Measurements from ENCODE around the gene OGFR. TPM values are rescaled to one million over a fixed set of nuclear protein-coding genes. Genes with fewer than 3 reads are reported as not detected.

Gene OGFR
- total and polyA plus RNA-seq, 9 donors, result 16.7 to 26.6 (median 21.9) TPM

DNA sequence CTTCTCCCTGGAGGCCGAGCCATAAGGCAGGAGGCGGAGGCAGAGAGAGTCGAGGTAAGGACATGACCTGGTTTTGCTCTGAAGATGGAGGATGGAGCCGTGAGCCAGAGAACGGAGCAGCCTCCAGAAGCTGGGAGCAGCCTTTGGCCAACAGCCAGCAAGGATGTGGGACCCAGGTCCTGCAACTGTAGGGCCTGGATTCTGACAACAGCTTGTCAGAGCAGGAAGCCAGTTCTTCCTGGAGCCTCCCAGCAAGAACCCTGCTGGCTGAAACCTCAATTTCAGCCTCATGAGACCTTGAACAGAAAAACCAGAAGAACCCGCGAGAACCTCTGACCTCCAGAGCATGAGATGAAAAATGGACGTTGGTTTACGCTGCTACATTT lies 21.7 kb upstream of the OGFR start:
- peaks cover 7% of the 10 kb centered on the region for H3K27me3 ChIP-seq (ENCODE audit: control insufficient read depth, insufficient read depth, low read length)
- H3K36me3 ChIP-seq (ENCODE audit: control insufficient read depth, insufficient read depth, low read length), result no peaks in the 10 kb centered on the region
- peak overlapping the region; percentile 47 for H3K27ac ChIP-seq (ENCODE audit: low read length)
- no peak overlapping the region for H3K4me3 ChIP-seq (ENCODE audit: low read length)
- H3K9me3 ChIP-seq (replicated peaks; ENCODE audit: control insufficient read depth, low read depth, low read length), result no peaks in the 10 kb centered on the region
- peaks cover 41% of the 10 kb centered on the region for H3K4me1 ChIP-seq (ENCODE audit: control insufficient read depth, insufficient read depth, low read length)
- 36% methylated on average over 9 of the region's 9 CpGs for WGBS (ENCODE audit: insufficient coverage)
- DNase-seq, result peak; percentile 63

DNA sequence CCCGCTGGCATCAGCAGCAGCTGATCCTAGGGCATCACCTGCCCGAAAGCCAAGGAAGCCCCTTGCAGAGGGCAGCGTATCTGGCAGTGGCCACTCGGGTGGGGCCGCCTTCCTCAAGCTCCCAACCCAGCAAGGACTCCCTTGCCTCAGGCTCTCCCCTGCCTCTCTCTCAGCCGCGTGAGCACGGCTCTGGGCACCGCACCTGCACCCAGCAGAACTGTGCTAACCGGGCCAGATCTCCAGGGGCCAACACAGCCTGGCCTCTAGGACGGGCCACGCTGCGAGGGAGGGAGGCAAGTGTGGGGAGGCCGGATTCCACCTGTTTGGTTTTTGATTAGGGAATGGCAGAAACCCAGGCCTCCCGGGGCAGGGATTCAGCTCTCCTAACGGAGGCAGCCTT lies 20.1 kb upstream of the OGFR start:
- DNase-seq, result no peak
- WGBS (ENCODE audit: insufficient coverage), result 73% methylated on average over 10 of the region's 16 CpGs
- Histone ChIP-seq H3K27ac (ENCODE audit: low read length) (no peak overlapping the region), H3K4me3 (ENCODE audit: low read length) (no peak overlapping the region), H3K4me1 (ENCODE audit: control insufficient read depth, insufficient read depth, low read length) (peaks cover 51% of the 10 kb centered on the region), H3K27me3 (ENCODE audit: control insufficient read depth, insufficient read depth, low read length) (peaks cover 7% of the 10 kb centered on the region), H3K36me3 (ENCODE audit: control insufficient read depth, insufficient read depth, low read length) (no peaks in the 10 kb centered on the region), H3K9me3 (replicated peaks; ENCODE audit: control insufficient read depth, low read depth, low read length) (no peaks in the 10 kb centered on the region)

DNA sequence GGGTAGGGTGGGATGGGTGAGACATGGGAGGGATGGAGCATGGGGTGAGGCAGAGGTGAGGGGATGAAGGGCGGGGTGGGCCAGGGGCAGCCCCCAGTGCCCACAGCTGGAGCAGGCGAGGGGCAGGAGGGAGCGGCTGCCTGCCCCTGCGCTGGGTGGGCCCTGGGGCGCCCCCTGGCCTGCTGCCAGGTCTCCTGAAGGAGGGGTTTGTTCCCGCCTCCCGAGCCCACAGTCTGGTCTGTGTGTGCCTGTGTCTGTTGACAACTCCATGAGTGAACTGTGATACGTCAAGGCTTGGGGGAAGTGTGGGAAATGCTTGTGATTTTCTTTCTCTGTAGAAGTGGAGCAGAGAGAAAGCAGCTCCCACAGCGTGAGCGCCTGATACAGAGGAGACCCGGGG lies 19.2 kb upstream of the OGFR start:
- Histone ChIP-seq H3K36me3 (ENCODE audit: control insufficient read depth, insufficient read depth, low read length) (no peaks in the 10 kb centered on the region), H3K9me3 (replicated peaks; ENCODE audit: control insufficient read depth, low read depth, low read length) (no peaks in the 10 kb centered on the region), H3K27me3 (ENCODE audit: control insufficient read depth, insufficient read depth, low read length) (peaks cover 7% of the 10 kb centered on the region)

DNA sequence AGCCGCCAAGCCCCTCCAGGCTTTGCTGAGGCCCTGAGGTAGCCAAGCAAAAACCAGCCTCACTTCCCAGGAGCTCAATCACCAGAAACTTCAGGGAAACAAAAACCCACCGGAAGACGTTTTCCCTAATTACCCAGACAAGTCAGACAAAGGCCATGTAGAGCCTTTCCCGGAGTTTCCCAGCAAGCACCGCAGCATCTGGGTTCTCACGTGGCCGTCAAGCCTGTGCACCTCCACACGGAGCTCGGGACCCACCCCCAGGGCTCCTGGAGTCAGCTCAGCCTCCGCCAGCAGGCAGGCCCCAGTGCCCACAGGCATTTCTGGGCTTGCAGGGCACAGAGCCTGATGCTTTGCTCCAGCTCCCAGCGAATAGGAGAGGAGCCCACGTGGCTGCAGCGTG lies 18.5 kb upstream of the OGFR start:
- Histone ChIP-seq H3K27me3 (ENCODE audit: control insufficient read depth, insufficient read depth, low read length) (peaks cover 6% of the 10 kb centered on the region), H3K4me1 (ENCODE audit: control insufficient read depth, insufficient read depth, low read length) (peaks cover 52% of the 10 kb centered on the region), H3K27ac (ENCODE audit: low read length) (no peak overlapping the region), H3K9me3 (replicated peaks; ENCODE audit: control insufficient read depth, low read depth, low read length) (no peaks in the 10 kb centered on the region), H3K36me3 (ENCODE audit: control insufficient read depth, insufficient read depth, low read length) (no peaks in the 10 kb centered on the region), H3K4me3 (ENCODE audit: low read length) (no peak overlapping the region)
- DNase-seq, result no peak
- 43% methylated on average over 11 of the region's 13 CpGs for WGBS (ENCODE audit: insufficient coverage)

More for the DNA sequence above, 19.2 kb upstream of the OGFR start:
- Histone ChIP-seq H3K4me3 (ENCODE audit: low read length) (no peak overlapping the region), H3K4me1 (ENCODE audit: control insufficient read depth, insufficient read depth, low read length) (peaks cover 51% of the 10 kb centered on the region), H3K27ac (ENCODE audit: low read length) (peak overlapping the region; percentile 1)
- WGBS (ENCODE audit: insufficient coverage), result 40% methylated on average over 8 of the region's 11 CpGs
- DNase-seq, result no peak

DNA sequence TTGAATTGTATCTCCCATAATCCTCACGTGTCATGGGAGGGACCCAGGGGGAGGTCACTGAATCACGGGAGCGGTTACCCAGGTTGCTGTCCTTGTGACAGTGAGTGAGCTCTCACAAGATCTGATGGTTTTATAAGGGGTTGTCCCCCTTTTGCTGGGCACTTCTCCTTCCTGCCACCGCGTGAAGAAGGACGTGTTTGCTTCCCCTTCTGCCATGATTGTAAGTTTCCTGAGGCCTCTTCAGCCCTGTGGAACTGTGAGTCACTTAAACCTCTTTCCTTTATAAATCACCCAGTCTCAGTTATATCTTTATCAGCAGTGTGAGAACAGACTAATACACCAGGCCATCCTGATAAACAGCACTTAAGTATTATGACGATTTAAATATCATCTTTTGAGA lies 17.3 kb upstream of the OGFR start:
- H3K4me1 ChIP-seq (ENCODE audit: control insufficient read depth, insufficient read depth, low read length), result peaks cover 55% of the 10 kb centered on the region
- no peaks in the 10 kb centered on the region for H3K9me3 ChIP-seq (replicated peaks; ENCODE audit: control insufficient read depth, low read depth, low read length)
- no peak overlapping the region for H3K27ac ChIP-seq (ENCODE audit: low read length)
- H3K36me3 ChIP-seq (ENCODE audit: control insufficient read depth, insufficient read depth, low read length), result no peaks in the 10 kb centered on the region
- no peak for DNase-seq
- H3K27me3 ChIP-seq (ENCODE audit: control insufficient read depth, insufficient read depth, low read length), result peaks cover 6% of the 10 kb centered on the region
- WGBS (ENCODE audit: insufficient coverage), result 70% methylated on average over 6 of the region's 7 CpGs
- H3K4me3 ChIP-seq (ENCODE audit: low read length), result no peak overlapping the region

DNA sequence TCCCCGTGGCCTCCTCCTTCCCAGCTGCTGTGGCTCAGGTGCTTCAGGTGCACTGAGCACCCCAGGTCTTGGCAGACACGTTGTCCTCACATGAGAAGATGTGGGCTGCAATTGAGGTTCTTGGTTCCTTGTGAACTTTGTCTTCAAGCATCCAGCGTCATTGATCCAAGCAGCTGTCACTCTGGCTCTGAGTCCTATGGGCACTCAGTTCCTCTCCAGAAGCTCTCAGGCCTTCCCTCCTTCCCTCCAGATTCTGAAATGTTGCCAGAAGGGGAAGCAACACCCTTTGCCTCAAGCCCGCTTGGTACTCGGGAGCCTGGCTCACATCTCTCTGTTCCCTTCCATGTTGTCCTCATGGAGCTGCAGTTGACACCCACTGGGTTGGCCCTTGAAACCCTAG lies 16.8 kb upstream of the OGFR start:
- Histone ChIP-seq H3K27ac (ENCODE audit: low read length) (no peak overlapping the region), H3K9me3 (replicated peaks; ENCODE audit: control insufficient read depth, low read depth, low read length) (no peaks in the 10 kb centered on the region), H3K27me3 (ENCODE audit: control insufficient read depth, insufficient read depth, low read length) (peaks cover 6% of the 10 kb centered on the region), H3K4me1 (ENCODE audit: control insufficient read depth, insufficient read depth, low read length) (peaks cover 49% of the 10 kb centered on the region), H3K4me3 (ENCODE audit: low read length) (no peak overlapping the region), H3K36me3 (ENCODE audit: control insufficient read depth, insufficient read depth, low read length) (no peaks in the 10 kb centered on the region)
- WGBS (ENCODE audit: insufficient coverage), result 68% methylated on average over 4 of the region's 5 CpGs
- no peak for DNase-seq

DNA sequence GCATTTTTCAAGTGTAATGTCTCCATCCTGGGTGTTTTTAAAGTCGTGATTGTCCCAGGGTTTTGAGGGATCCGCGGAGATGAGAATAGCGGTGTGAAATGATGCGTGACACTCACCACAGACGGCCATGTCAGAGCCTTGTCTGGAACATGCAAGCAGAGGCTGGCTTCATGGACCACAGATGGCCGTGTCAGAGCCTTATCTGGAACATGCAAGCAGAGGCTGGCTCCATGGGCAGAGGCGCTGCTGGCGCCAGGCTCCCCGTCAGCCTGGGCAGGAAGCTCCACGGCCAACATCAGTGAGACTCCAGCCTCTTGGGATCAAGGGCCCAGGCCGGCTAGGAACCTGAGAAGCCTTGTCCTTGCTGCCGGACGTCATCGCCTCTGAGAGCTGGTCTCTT lies 16.0 kb upstream of the OGFR start:
- Histone ChIP-seq H3K4me1 (ENCODE audit: control insufficient read depth, insufficient read depth, low read length) (peaks cover 44% of the 10 kb centered on the region), H3K27ac (ENCODE audit: low read length) (no peak overlapping the region), H3K27me3 (ENCODE audit: control insufficient read depth, insufficient read depth, low read length) (peaks cover 6% of the 10 kb centered on the region), H3K9me3 (replicated peaks; ENCODE audit: control insufficient read depth, low read depth, low read length) (no peaks in the 10 kb centered on the region), H3K36me3 (ENCODE audit: control insufficient read depth, insufficient read depth, low read length) (no peaks in the 10 kb centered on the region), H3K4me3 (ENCODE audit: low read length) (no peak overlapping the region)
- DNase-seq, result no peak
- 65% methylated on average over 14 of the region's 15 CpGs for WGBS (ENCODE audit: insufficient coverage)

DNA sequence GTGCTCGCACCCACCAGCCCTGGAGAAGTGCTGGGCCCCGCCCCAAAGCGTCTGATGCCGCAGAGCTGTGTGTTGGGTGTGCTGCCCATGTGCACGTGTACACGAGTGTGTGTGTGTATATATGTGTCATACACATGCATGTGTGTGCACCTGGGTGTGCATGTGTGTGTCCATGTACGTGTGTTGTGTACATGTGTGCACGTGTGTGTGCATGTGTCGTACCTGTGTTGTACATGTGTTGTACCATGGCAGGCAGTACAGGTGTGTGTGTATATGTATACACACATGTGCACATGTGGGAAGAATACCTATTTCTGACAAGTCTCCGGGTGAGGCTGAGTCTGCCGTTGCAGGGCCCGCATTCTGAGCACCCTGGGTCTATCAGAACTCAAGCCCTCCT lies 14.6 kb upstream of the OGFR start:
- WGBS (ENCODE audit: insufficient coverage), result 87% methylated on average over 9 of the region's 12 CpGs
- H3K27ac ChIP-seq (ENCODE audit: low read length), result no peak overlapping the region
- peaks cover 6% of the 10 kb centered on the region for H3K27me3 ChIP-seq (ENCODE audit: control insufficient read depth, insufficient read depth, low read length)
- H3K36me3 ChIP-seq (ENCODE audit: control insufficient read depth, insufficient read depth, low read length), result no peaks in the 10 kb centered on the region
- no peak for DNase-seq
- no peak overlapping the region for H3K4me3 ChIP-seq (ENCODE audit: low read length)
- no peaks in the 10 kb centered on the region for H3K9me3 ChIP-seq (replicated peaks; ENCODE audit: control insufficient read depth, low read depth, low read length)
- peaks cover 46% of the 10 kb centered on the region for H3K4me1 ChIP-seq (ENCODE audit: control insufficient read depth, insufficient read depth, low read length)

DNA sequence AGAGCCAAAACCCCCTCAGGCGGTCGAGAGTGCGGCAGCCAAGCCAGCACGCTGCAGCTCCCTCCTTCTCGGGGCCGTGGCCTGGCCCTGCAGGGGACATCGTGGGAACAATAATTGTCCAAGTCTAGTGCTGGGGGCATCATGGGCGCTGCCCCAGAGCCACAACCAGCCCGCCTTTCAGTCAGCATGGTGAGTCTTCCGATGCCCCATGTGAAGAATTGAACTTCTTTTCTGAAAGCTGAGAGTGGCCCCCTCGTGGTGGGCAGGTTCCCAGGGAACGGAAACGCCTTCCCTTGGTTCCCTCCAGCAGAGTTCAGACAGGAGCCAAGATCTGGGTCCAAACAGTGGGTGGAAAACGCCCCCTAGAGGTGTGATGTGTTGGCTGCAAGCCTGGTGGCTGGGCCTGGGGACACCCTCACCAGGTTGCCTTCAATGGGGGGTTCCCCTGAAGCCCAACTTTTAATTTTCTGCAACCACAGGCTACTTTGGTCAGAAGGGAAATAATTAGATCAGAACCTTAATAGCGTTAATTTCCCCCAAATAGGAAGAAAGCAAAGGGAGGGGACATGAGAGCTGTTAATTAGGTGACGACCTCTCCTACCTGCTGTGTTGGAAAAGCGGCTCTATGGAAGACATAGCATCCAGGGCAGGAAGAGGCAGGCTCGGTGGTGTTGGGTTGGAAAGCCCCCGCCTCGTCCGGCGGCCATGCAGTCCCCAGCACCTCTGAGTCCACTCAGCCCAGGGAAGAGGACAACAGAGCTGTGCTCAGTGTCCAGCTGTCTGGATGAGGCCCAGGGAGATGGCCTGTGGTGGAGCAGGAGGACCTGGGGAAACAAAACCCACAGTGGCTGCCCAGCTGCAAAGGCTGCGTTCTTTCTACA lies 13.1 kb upstream of the OGFR start:
- whole genome bisulfite sequencing (ENCODE audit: insufficient coverage), result 25% methylated on average over 19 of the region's 23 CpGs
- DNase-seq, result peak; percentile 93
- H3K4me3 ChIP-seq (ENCODE audit: low read length), result no peak overlapping the region
- peaks cover 3% of the 10 kb centered on the region for H3K27me3 ChIP-seq (ENCODE audit: control insufficient read depth, insufficient read depth, low read length)
- no peaks in the 10 kb centered on the region for H3K36me3 ChIP-seq (ENCODE audit: control insufficient read depth, insufficient read depth, low read length)
- no peaks in the 10 kb centered on the region for H3K9me3 ChIP-seq (replicated peaks; ENCODE audit: control insufficient read depth, low read depth, low read length)
- no peak overlapping the region for H3K27ac ChIP-seq (ENCODE audit: low read length)
- H3K4me1 ChIP-seq (ENCODE audit: control insufficient read depth, insufficient read depth, low read length), result peaks cover 37% of the 10 kb centered on the region

DNA sequence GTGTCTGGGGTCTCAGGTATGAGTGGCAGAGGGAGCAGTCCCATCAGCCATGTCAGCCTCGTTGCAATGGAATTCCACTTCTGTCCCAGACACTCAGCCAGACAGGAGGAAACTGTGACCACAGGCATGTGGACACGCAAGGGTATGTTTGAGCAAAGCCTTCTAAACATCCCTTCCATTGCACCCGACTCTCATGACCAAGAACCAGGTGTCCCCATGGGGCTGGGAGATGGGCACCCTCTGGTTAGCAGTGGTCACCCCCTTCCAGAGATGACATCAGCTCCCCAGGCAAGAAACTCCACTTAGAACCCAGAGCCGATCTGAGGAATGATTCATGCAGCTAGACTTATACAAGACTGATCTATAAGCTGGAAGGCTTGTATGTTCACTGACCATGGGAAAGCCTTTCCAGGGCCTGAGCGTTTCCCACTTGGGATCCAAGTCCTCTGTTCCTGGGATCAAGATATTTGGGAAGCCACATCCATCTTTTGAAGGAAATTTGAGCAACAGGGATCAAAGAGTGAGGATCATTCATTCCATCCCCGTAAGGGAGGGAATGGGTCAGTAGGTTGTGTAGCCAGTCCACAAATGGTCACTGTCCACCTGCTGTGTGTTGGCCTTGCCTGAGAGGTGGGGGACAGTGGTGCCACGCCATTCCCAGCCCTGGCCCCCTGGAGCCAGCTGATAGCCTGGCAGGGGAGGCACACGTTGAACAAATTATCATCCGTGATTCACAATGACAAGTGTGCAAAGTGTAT lies 12.3 kb upstream of the OGFR start:
- H3K9me3 ChIP-seq (replicated peaks; ENCODE audit: control insufficient read depth, low read depth, low read length), result no peaks in the 10 kb centered on the region
- 64% methylated on average over 7 of the region's 9 CpGs for WGBS (ENCODE audit: insufficient coverage)
- peaks cover 41% of the 10 kb centered on the region for H3K4me1 ChIP-seq (ENCODE audit: control insufficient read depth, insufficient read depth, low read length)
- H3K4me3 ChIP-seq (ENCODE audit: low read length), result no peak overlapping the region
- H3K36me3 ChIP-seq (ENCODE audit: control insufficient read depth, insufficient read depth, low read length), result no peaks in the 10 kb centered on the region
- DNase-seq, result no peak
- H3K27ac ChIP-seq (ENCODE audit: low read length), result no peak overlapping the region
- H3K27me3 ChIP-seq (ENCODE audit: control insufficient read depth, insufficient read depth, low read length), result peaks cover 3% of the 10 kb centered on the region
